Measurements from ENCODE around the gene CPEB4. TPM values are rescaled to one million over a fixed set of nuclear protein-coding genes. Genes with fewer than 3 reads are reported as not detected.

CPEB4 gene
- total and polyA plus RNA-seq, 9 of the 15 experiments (the other 6 are each of a cell fraction or from before 2014, with no cell fraction given): 7.4 to 21.3 (median 12.4) TPM

DNA sequence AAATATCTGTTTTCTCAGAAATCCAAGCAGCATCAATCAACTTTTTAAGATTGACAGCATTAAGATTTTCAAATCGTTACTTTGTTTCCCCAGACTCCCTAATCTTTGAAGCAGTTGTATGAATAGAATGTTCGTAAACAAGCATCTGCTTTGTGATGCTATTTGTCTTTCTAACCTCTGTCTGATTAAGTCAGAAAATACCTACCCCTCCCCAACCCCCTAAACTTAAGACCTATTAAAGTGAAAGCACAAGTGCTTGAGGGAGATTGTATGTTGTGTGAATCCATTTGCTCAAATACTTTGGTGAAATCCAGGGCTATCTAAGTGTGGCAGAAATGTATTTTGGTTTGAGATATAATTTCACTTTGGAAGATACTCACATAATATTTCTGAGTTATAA, 53.0 kb downstream of the CPEB4 start (continued):
- TF ChIP-seq, protein P1, sequence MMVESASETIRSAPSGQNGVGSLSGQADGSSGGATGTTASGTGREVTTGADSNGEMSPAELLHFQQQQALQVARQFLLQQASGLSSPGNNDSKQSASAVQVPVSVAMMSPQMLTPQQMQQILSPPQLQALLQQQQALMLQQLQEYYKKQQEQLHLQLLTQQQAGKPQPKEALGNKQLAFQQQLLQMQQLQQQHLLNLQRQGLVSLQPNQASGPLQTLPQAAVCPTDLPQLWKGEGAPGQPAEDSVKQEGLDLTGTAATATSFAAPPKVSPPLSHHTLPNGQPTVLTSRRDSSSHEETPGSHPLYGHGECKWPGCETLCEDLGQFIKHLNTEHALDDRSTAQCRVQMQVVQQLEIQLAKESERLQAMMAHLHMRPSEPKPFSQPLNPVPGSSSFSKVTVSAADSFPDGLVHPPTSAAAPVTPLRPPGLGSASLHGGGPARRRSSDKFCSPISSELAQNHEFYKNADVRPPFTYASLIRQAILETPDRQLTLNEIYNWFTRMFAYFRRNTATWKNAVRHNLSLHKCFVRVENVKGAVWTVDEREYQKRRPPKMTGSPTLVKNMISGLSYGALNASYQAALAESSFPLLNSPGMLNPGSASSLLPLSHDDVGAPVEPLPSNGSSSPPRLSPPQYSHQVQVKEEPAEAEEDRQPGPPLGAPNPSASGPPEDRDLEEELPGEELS (CRISPR knock-in tag; IDR thresholded peaks at IDR 0.05; ENCODE audit: borderline replicate concordance): no peak
- TF ChIP-seq, protein P2, sequence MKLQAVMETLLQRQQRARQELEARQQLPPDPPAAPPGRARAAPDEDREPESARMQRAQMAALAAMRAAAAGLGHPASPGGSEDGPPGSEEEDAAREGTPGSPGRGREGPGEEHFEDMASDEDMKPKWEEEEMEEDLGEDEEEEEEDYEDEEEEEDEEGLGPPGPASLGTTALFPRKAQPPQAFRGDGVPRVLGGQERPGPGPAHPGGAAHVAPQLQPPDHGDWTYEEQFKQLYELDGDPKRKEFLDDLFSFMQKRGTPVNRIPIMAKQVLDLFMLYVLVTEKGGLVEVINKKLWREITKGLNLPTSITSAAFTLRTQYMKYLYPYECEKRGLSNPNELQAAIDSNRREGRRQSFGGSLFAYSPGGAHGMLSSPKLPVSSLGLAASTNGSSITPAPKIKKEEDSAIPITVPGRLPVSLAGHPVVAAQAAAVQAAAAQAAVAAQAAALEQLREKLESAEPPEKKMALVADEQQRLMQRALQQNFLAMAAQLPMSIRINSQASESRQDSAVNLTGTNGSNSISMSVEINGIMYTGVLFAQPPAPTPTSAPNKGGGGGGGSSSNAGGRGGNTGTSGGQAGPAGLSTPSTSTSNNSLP (IDR thresholded peaks at IDR 0.05; ENCODE audit: borderline replicate concordance, low read depth, low read length): no peak
- TF ChIP-seq EWSR1 (IDR thresholded peaks at IDR 0.05; ENCODE audit: borderline replicate concordance, low read depth, partially characterized antibody) (no peak), HMG20A (CRISPR knock-in tag; conservative IDR thresholded peaks at IDR 0.05) (no peak), EP300 (IDR thresholded peaks at IDR 0.05; ENCODE audit: low read length) (no peak)

DNA sequence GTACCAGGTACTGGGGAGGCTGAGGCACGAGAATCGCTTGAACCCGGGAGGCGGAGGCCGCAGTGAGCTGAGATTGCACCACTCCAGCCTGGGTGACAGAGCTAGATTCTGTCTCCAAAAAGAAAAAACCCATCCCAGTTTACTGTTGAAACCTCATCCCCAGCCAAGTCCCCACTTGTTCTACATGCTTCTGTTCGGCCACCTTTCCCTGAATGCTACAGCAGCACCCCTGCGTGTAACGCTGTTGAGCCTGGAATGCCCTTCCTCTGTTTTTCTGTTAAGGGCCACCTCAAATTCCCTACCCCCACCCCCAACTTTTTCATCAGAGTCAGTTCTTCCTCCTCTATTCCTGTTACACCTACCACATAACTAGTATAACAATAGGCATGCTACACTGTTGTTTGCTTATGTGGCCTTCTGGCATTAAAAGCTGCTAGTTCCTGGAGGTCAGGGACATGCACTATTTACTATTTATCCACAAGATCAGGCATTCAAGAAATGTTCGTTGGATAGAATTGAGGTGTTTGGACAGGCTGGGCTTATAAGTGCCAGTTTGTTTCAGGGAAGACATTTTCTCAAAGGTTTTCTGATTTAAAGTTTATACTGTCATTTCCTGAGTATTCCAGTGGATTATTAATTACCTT, 53.7 kb downstream of the CPEB4 start:
- no peaks in the 10 kb centered on the region for H3K4me1 ChIP-seq (replicated peaks in 1 of 2; ENCODE audit: control insufficient read depth in 2 of 2, insufficient read depth in 2 of 2, low read length in 2 of 2)
- H3K4me2 ChIP-seq (ENCODE audit: insufficient read depth, low read length): no peak overlapping the region
- no peak overlapping the region for H2AFZ ChIP-seq (ENCODE audit: low read depth, low read length)
- ChIA-PET POLR2A (interaction anchor here (0.7 to 1.3 kb wide), 3 partner anchors 21 to 297 kb away, joined by 3 to 4 read pairs (median 3); no protein-coding TSS in a partner anchor), CTCF (ENCODE audit: low intra/inter-chr PET ratio) (no interaction called here)
- H3K9ac ChIP-seq (ENCODE audit: insufficient read depth in 1 of 2, low read depth in 2 of 2, low read length in 2 of 2): no peak overlapping the region
- H3K9me3 ChIP-seq (replicated peaks; ENCODE audit: control insufficient read depth, insufficient read depth, low read depth, low read length): no peaks in the 10 kb centered on the region
- no peaks in the 10 kb centered on the region for H3K79me2 ChIP-seq (ENCODE audit: control insufficient read depth, insufficient read depth, low read length)
- H3K27ac ChIP-seq (ENCODE audit: extremely low read depth, low read depth, low read length): no peak overlapping the region
- no peak for DNase-seq (ENCODE audit: extremely low read depth in 1 of 4, low spot score in 3 of 4)
- no peak for FAIRE-seq
- no peaks in the 10 kb centered on the region for H4K20me1 ChIP-seq (replicated peaks; ENCODE audit: control insufficient read depth, insufficient read depth, low read length)
- in situ Hi-C loops (cut with MboI) (no loop called here), intact Hi-C loops (cut with micrococcal nuclease) (no loop called here)
- 80% methylated on average over 7 of the region's 9 CpGs for WGBS (ENCODE audit: insufficient coverage, low coverage, missing lambda C conversion rate)
- H3K27me3 ChIP-seq (ENCODE audit: control insufficient read depth in 2 of 2, insufficient read depth in 2 of 2, low read length in 2 of 2): no peaks in the 10 kb centered on the region
- ATAC-seq: peak; percentile 38
- no peaks in the 10 kb centered on the region for H3K9me1 ChIP-seq (ENCODE audit: control insufficient read depth, insufficient read depth, low read length)
- peaks cover 30% of the 10 kb centered on the region for H3K36me3 ChIP-seq (ENCODE audit: control insufficient read depth, insufficient read depth, low read length)
- H3K4me3 ChIP-seq: no peak overlapping the region
- no TSS peak for BruUV-seq (replicated peaks)
- TF ChIP-seq HDAC8 (tag; IDR thresholded peaks at IDR 0.05) (no peak), CAMTA2 (CRISPR knock-in tag; conservative IDR thresholded peaks at IDR 0.05) (no peak), ZNF347 (CRISPR knock-in tag; IDR thresholded peaks at IDR 0.05; ENCODE audit: low read depth) (no peak)
- TF ChIP-seq, protein P3, sequence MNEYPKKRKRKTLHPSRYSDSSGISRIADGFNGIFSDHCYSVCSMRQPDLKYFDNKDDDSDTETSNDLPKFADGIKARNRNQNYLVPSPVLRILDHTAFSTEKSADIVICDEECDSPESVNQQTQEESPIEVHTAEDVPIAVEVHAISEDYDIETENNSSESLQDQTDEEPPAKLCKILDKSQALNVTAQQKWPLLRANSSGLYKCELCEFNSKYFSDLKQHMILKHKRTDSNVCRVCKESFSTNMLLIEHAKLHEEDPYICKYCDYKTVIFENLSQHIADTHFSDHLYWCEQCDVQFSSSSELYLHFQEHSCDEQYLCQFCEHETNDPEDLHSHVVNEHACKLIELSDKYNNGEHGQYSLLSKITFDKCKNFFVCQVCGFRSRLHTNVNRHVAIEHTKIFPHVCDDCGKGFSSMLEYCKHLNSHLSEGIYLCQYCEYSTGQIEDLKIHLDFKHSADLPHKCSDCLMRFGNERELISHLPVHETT (CRISPR knock-in tag; conservative IDR thresholded peaks at IDR 0.05 in 1 of 2, IDR thresholded peaks at IDR 0.05 in 1 of 2): no peak
